ENCODE results near the gene RIC3. TPM values are rescaled to one million over a fixed set of nuclear protein-coding genes. Genes with fewer than 3 reads are reported as not detected.

The RIC3 gene
- total RNA-seq, 1 experiment from 2014 or later = not detected

- Histone ChIP-seq H3K36me3 (ENCODE audit: control insufficient read depth in 1 of 2, insufficient read depth in 2 of 2, low read length in 2 of 2) (no peaks in the 10 kb centered on the region), H2AFZ (ENCODE audit: low read depth, low read length, poor library complexity, severe bottlenecking) (no peak overlapping the region), H3K9ac (ENCODE audit: low read length) (no peak overlapping the region), H3K9me2 (ENCODE audit: insufficient read depth) (no peaks in the 10 kb centered on the region; the same call in 1 of the 2 replicates), H4K20me1 (ENCODE audit: insufficient read depth) (no peaks in the 10 kb centered on the region), H3K79me2 (ENCODE audit: insufficient read depth, low read length) (no peaks in the 10 kb centered on the region), H3K9me3 (ENCODE audit: control insufficient read depth in 1 of 2, insufficient read depth in 1 of 2, low read depth in 1 of 2, low read length in 2 of 2) (no peaks in the 10 kb centered on the region), H3K4me3 (replicated peaks in 1 of 2; ENCODE audit: low read depth in 1 of 2, low read length in 2 of 2) (no peak overlapping the region), H3K27ac (ENCODE audit: low read depth, low read length) (no peak overlapping the region), H3K27me3 (ENCODE audit: insufficient read depth, low read length) (0 out of 2 replicates have a peak, but pooled peaks cover 7% of the 10 kb centered on the region), H3K4me1 (ENCODE audit: control insufficient read depth in 1 of 2, insufficient read depth in 2 of 2, low read length in 2 of 2) (no peaks in the 10 kb centered on the region), H3K4me2 (ENCODE audit: low read length) (no peak overlapping the region)
- ATAC-seq = no peak
- TF ChIP-seq CEBPB (IDR thresholded peaks at IDR 0.05; ENCODE audit: low read depth) (no peak), TCF7L2 (IDR thresholded peaks at IDR 0.05; ENCODE audit: borderline replicate concordance, extremely low read depth, insufficient read depth, insufficient read length) (no peak), ZBTB33 (IDR thresholded peaks at IDR 0.05; ENCODE audit: extremely low read depth, insufficient replicate concordance, low read length) (no peak), SRF (IDR thresholded peaks at IDR 0.05; ENCODE audit: low read depth) (no peak), ZNF274 (IDR thresholded peaks at IDR 0.05; ENCODE audit: low read depth, low read length) (no peak), FOSL1 (IDR thresholded peaks at IDR 0.05; ENCODE audit: low read depth) (no peak), POLR2AphosphoS5 (IDR thresholded peaks at IDR 0.05; ENCODE audit: low read depth, low read length) (no peak), ELF1 (IDR thresholded peaks at IDR 0.05; ENCODE audit: borderline replicate concordance, low read depth) (no peak), POLR2A (IDR thresholded peaks at IDR 0.05; ENCODE audit: borderline replicate concordance, extremely low read depth, insufficient read depth, insufficient read length) (no peak), EZH2 (IDR thresholded peaks at IDR 0.05) (no peak), RAD21 (IDR thresholded peaks at IDR 0.05; ENCODE audit: low read depth) (no peak), YY1 (IDR thresholded peaks at IDR 0.05; ENCODE audit: extremely low read depth, insufficient replicate concordance, low read depth, low read length) (no peak), CTCF (IDR thresholded peaks at IDR 0.05 in 2 of 3, conservative IDR thresholded peaks at IDR 0.05 in 1 of 3; ENCODE audit: borderline replicate concordance in 1 of 3, insufficient read depth in 1 of 3, low read depth in 2 of 3, low read length in 2 of 3) (no peak), CBX3 (IDR thresholded peaks at IDR 0.05; ENCODE audit: low read depth) (no peak), ZFX (IDR thresholded peaks at IDR 0.05) (no peak), SIN3A (IDR thresholded peaks at IDR 0.05; ENCODE audit: low read depth) (no peak)
- TF ChIP-seq, protein P1, sequence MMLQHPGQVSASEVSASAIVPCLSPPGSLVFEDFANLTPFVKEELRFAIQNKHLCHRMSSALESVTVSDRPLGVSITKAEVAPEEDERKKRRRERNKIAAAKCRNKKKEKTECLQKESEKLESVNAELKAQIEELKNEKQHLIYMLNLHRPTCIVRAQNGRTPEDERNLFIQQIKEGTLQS (IDR thresholded peaks at IDR 0.05) = no peak
- TF ChIP-seq, protein P2, sequence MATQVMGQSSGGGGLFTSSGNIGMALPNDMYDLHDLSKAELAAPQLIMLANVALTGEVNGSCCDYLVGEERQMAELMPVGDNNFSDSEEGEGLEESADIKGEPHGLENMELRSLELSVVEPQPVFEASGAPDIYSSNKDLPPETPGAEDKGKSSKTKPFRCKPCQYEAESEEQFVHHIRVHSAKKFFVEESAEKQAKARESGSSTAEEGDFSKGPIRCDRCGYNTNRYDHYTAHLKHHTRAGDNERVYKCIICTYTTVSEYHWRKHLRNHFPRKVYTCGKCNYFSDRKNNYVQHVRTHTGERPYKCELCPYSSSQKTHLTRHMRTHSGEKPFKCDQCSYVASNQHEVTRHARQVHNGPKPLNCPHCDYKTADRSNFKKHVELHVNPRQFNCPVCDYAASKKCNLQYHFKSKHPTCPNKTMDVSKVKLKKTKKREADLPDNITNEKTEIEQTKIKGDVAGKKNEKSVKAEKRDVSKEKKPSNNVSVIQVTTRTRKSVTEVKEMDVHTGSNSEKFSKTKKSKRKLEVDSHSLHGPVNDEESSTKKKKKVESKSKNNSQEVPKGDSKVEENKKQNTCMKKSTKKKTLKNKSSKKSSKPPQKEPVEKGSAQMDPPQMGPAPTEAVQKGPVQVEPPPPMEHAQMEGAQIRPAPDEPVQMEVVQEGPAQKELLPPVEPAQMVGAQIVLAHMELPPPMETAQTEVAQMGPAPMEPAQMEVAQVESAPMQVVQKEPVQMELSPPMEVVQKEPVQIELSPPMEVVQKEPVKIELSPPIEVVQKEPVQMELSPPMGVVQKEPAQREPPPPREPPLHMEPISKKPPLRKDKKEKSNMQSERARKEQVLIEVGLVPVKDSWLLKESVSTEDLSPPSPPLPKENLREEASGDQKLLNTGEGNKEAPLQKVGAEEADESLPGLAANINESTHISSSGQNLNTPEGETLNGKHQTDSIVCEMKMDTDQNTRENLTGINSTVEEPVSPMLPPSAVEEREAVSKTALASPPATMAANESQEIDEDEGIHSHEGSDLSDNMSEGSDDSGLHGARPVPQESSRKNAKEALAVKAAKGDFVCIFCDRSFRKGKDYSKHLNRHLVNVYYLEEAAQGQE (IDR thresholded peaks at IDR 0.05; ENCODE audit: low read depth) = no peak
- RAD21 ChIA-PET (ENCODE audit: low non-redundant PET in 1 of 2, low total read pairs in 2 of 2, uncharacterized antibody in 2 of 2, unreplicated experiment in 2 of 2) = no interaction called here
- BruUV-seq (replicated peaks) = no TSS peak
- intact Hi-C loops (cut with micrococcal nuclease) = no loop called here
- DNase-seq (ENCODE audit: low read depth, low spot score) = no peak
- POLR2A ChIA-PET = no interaction called here
- CTCF ChIA-PET = no interaction called here
These were observed 89.6 kb downstream of the RIC3 start for GRCh38 chr11:8079111-8079675.
